MV-4-11 (cell line): ENCODE measurements around the gene KRT9.

Source experiments
- DNase-seq: peaks from one replicate; lab custom pipeline; 2025; lab: John Stamatoyannopoulos, UW

Gene KRT9

GRCh38 chr17:41528959-41529353 is 42.9 kb downstream of the KRT9 start:
- no peak for DNase-seq

- no peak for DNase-seq
These were observed 44.5 kb downstream of the KRT9 start for GRCh38 chr17:41527063-41528023.

GRCh38 chr17:41524261-41524660 is 47.6 kb downstream of the KRT9 start:
- no peak for DNase-seq

GRCh38 chr17:41523787-41524186 is 48.1 kb downstream of the KRT9 start:
- no peak for DNase-seq

GRCh38 chr17:41523225-41523593 is 48.6 kb downstream of the KRT9 start:
- no peak for DNase-seq

DNA sequence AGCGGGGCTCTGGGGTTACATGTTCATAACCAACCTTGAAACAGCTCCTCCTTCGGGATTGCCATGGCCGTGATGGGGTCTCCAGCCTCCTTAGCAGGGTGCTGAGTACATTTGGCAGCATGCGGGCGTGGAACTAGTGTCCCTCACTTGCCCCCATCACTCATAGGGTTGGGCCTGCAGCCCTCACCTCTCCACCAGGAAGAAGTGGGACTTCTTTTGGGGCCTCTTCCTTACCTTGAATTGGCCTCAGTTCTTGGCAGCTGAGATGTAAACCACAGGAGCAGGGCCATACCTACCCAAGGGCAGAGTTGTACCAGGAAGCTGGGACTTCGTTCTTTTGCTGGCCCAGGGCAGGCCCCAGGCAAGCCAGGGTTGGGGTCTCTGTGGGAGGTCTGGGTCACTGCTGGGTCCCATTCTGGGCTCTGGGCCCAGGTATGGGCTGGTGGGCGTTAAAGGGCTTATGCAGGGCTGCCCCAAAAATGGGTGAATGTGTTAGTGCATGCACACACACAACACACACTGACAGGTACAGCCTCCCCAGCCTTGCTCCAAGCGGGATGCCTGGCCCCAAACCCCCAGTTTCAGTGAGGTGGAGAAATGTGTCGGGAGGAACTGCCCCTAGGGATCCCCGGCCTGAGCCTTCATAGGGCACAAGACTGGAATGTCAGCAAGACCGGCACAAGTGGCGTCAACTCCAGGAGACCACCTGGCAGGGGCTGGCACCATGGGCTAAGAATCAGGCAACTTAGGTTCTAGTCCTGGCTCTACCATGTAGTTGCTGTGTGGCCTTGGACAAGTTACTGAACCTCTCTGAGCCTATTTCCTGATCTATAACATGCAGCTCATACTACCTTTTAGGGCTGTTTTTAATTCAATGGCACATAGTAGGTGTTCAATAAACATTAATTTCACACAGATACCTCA is 49.3 kb downstream of the KRT9 start:
- no peak for DNase-seq

DNA sequence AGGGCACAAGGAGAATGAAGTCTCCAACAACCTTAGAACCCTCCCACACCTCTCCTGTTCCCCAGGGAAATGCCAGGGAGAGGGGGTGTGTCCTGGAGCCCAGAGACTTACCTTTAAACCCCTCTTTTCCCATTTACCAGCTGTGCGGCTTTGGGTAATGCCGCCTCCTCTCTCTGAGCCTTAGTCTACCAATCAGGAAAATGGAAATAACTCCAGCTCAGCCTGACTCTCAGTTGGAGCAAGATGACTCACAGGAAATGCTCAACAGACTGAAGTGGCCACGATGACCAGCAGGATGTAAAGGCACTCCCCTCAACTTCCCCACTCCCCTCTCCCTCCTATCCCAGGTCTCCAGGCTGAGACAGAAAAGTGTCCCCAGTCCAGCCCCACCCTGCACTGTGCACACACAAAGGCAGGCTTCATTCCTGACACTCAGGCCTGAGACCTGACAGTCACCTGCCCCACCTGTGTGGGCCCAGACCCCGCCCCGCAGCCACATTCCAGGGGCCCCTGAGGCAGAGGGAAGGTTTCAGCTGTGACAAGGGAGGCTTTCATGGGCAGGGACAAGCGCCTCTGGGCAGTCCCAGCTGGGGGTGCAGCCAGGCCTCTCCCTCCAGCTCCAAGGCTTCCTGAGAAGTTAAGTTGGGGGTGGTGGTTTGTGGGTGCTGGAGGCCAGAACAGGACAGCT is 50.1 kb downstream of the KRT9 start:
- peak; percentile 8 for DNase-seq

- no peak for DNase-seq
These were observed 50.9 kb downstream of the KRT9 start for GRCh38 chr17:41520821-41521521.

DNA sequence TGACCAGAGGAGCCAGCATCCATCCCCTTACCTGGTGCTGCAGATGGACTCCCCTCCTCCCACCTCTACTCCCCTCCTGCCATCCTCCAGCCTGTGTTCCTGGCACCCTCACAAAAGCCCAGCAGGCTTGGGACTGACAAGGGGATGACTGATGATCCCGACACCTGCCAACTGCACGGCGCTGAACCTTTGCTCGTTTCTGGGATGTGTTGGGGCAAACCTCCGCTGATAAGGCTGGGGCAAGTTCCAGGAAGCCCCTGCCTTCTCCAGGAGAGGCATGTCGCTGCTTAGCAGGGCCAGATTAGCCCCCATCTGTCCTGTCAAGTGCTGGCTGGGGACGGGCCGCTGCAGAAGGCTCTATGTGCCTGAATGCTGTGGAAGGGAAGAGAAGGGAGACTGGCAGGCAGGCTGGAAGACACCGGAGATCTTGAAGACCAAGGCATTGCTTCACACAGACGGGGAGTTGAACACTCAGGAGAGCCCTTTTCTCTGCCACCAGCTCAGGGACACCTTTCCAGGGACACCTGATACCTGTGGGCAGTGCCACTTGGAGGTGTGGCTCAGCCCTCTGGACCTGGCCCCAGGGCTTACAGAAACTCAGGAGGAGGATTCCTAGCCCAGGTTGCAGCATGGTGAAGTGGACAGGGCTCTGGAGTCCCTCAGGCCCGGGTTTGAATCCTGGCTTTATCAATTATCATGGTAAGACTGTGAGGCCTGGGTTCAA is 52.2 kb downstream of the KRT9 start:
- no peak for DNase-seq

DNA sequence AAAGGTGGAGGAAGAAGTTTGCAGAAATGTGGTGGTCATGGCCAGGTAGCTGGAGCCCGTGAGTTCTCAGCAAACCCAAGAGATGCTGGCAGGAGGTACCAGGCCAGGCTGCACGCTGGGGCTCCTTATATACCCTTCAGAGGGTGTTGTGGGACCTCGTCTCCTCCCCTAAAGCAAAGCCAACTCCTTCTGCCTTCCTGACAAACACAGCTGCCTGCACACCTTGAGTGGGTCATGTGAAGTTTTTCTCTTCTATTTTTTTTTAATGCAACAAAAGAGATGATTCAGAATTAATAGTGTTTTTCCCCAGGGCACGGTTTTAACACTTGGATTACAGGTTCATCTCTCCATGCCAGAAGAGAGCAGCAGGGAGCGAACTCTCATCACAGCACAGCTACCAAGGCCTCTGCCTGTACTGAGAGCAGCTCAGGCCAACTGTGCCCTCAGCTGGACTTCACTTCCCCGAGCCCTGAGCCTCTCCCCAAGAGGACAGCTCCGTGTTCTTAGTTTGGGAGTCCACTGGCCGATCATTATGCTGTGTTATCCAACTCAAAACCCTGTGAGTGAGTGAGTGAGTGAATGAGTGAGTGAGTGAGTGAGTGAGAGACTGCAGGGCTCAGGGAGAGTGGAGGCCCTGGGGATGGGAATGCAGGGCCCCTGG is 52.9 kb downstream of the KRT9 start, which contains the start of gene KRT15:
TSS of gene KRT15 (minus strand) at position 102 of the 661 bp plus-strand sequence. CDS start at position 39, 63 bp downstream.
- no peak for DNase-seq

DNA sequence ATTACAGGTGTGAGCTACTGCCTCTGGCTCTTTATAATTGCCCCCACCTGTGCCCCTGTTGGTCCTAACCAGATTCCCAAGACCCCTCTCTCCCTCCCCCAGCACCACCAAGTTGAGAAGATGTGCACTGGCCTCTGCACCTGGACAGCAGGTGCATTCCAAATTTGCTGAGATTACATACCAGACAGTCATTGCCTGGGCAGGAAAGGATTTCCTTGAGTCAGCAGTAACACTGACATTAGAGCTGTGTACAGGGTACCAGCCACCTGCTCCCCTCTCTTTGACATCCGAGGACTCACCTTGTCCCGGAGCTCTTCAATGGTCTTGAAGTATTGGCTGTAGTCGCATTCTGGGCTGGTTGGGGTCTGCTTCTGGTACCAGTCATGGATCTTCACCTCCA is 53.8 kb downstream of the KRT9 start:
- DNase-seq: no peak

DNA sequence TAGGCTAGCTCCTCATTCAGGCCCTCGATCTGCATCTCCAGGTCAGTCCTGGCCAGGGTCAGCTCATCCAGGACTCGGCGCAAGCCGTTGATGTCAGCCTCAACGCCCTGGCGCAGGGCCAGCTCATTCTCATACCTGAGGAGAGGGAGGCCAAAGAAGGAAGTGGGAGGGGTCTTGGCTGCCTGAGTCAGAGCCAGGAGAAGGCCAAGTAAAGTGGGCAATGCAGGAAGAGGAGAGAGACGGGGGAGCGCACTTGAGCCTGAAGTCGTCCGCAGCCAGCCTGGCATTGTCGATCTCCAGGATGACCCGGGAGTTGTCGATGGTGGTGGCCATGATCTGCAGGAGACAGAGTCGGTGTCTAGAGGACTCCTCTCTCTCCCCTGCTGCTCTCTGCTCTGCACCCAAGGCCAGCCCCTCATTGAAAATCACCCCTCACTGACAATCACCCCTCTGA is 55.0 kb downstream of the KRT9 start:
- no peak for DNase-seq

DNA sequence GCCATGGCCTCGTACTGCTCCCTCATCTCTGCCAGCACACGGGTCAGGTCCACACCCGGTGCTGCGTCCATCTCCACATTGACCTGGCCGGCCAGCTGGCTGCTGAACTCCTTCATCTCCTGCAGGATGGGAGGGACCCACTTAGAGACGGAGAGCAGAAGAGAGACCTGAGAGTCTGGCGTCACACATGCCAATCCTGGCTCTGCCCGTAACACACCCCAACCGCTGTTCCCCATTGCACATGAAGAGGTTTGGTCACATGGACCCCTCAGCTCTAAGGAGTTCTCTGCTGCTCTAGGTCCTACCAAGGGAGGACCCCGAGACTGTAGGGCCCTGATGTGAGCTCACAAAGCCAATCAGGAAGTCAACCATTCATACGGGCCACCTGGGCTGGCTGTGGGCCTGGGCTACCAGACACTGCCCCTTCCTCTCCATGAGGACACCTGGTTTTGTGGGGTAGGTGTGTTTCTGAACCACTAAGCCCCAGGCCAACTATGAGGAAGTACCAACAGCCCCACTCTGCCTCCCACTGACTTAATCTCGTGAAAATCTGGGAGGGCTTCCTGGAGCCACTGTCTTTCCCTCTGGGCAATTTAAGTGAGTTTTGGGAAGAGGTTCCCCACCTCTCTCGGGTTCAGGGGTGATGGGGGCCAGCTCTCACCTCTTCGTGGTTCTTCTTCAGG is 55.6 kb downstream of the KRT9 start:
- no peak for DNase-seq
